H9 (cell line): ENCODE data around the gene WASF3. TPM values are rescaled to one million over a fixed set of nuclear protein-coding genes. Genes with fewer than 3 reads are reported as not detected.
A peak's percentile ranks its signal among the peaks of the same experiment; 100 is the strongest.

Experiments
- DNase-seq: peaks from one replicate; pipeline ENCODE4 v3.0.0-alpha.2; 2017
- H2AFZ ChIP-seq: one replicate; pipeline ENCODE4 v1.6.1; 2013; ENCODE audit warnings: mild to moderate bottlenecking, low read length, control low read depth, moderate library complexity
- H2AK5ac ChIP-seq: 2 replicates; pipeline ENCODE4 v1.6.1; 2013; ENCODE audit warnings: low read length, control low read depth, mixed read lengths; ENCODE audit not compliant: insufficient read length
- H2BK120ac ChIP-seq: one replicate; pipeline ENCODE4 v1.6.1; 2013; ENCODE audit warnings: low read depth, mild to moderate bottlenecking, low read length, control low read depth, inconsistent platforms; ENCODE audit not compliant: poor library complexity, severe bottlenecking
- H2BK12ac ChIP-seq: 2 replicates; pipeline ENCODE4 v1.6.1; 2013; ENCODE audit warnings: low read length, control low read depth, mixed read lengths, low read depth; ENCODE audit not compliant: insufficient read length
- H2BK15ac ChIP-seq: 2 replicates; pipeline ENCODE4 v1.6.1; 2013; ENCODE audit warnings: low read depth, low read length, control low read depth
- H2BK20ac ChIP-seq: one replicate; pipeline ENCODE4 v1.6.1; 2013; ENCODE audit warnings: low read depth, mild to moderate bottlenecking, low read length, control low read depth, inconsistent platforms; ENCODE audit not compliant: poor library complexity, severe bottlenecking
- H2BK5ac ChIP-seq: 2 replicates; pipeline ENCODE4 v1.6.1; 2013; ENCODE audit warnings: low read length, control low read depth, mixed read lengths; ENCODE audit not compliant: insufficient read length
- H3K14ac ChIP-seq: 2 replicates; pipeline ENCODE4 v1.6.1; 2013; ENCODE audit warnings: low read length, control low read depth; ENCODE audit not compliant: insufficient read depth
- H3K18ac ChIP-seq: 2 replicates; pipeline ENCODE4 v1.6.1; 2013; ENCODE audit warnings: low read depth, mild to moderate bottlenecking, mixed read lengths, low read length, control low read depth; ENCODE audit not compliant: insufficient read length
- H3K23ac ChIP-seq: 2 replicates; pipeline ENCODE4 v1.6.1; 2013; ENCODE audit warnings: low read length, control low read depth, mixed read lengths, low read depth; ENCODE audit not compliant: insufficient read length
- H3K23me2 ChIP-seq: 2 replicates; pipeline ENCODE4 v1.6.1; 2013; ENCODE audit warnings: low read depth, mild to moderate bottlenecking, mixed read lengths, low read length, control low read depth; ENCODE audit not compliant: insufficient read length, poor library complexity, severe bottlenecking
- H3K27ac ChIP-seq: 2 replicates; pipeline ENCODE4 v1.5.1; 2013; ENCODE audit warnings: low read length, control low read depth, mixed read lengths, low read depth; ENCODE audit not compliant: insufficient read length
- H3K27me3 ChIP-seq: 2 replicates; pipeline ENCODE4 v1.6.1; 2013; ENCODE audit warnings: low read length, control low read depth, inconsistent platforms; ENCODE audit not compliant: insufficient read depth
- H3K4ac ChIP-seq: 2 replicates; pipeline ENCODE4 v1.6.1; 2013; ENCODE audit warnings: low read depth, mild to moderate bottlenecking, control low read depth, inconsistent platforms, low read length, moderate library complexity
- H3K4me1 ChIP-seq: 2 replicates; pipeline ENCODE4 v1.6.1; 2013; ENCODE audit warnings: low read length, control low read depth, inconsistent platforms; ENCODE audit not compliant: insufficient read depth
- H3K4me2 ChIP-seq: 2 replicates; pipeline ENCODE4 v1.6.1; 2013; ENCODE audit warnings: low read length, control low read depth, mixed read lengths; ENCODE audit not compliant: insufficient read length, insufficient read depth
- H3K56ac ChIP-seq: 2 replicates; pipeline ENCODE4 v1.6.1; 2013; ENCODE audit warnings: low read depth, mild to moderate bottlenecking, mixed read lengths, low read length, control low read depth; ENCODE audit not compliant: insufficient read length
- H3K79me1 ChIP-seq: 2 replicates; pipeline ENCODE4 v1.6.1; 2013; ENCODE audit warnings: low read depth, mild to moderate bottlenecking, moderate library complexity, low read length, control low read depth, inconsistent platforms; ENCODE audit not compliant: insufficient read depth, poor library complexity, severe bottlenecking
- H3K79me2 ChIP-seq: 2 replicates; pipeline ENCODE4 v1.6.1; 2013; ENCODE audit warnings: low read length, control low read depth, inconsistent platforms; ENCODE audit not compliant: insufficient read depth
- H3K9ac ChIP-seq: 2 replicates; pipeline ENCODE4 v1.6.1; 2013; ENCODE audit warnings: low read length, control low read depth, mixed read lengths; ENCODE audit not compliant: insufficient read length; ENCODE audit errors: extremely low read depth
- H3K9me3 ChIP-seq: one replicate; pipeline ENCODE4 v1.6.1; 2013; ENCODE audit warnings: low read depth, low read length, inconsistent platforms; ENCODE audit not compliant: control insufficient read depth
- H3T11ph ChIP-seq: one replicate; pipeline ENCODE4 v1.6.1; 2013; ENCODE audit warnings: mild to moderate bottlenecking, low read length, control low read depth, inconsistent platforms
- H4K20me1 ChIP-seq: one replicate; pipeline ENCODE4 v1.6.1; 2013; ENCODE audit not compliant: control insufficient read depth, insufficient read length, insufficient read depth
- H4K5ac ChIP-seq: 2 replicates; pipeline ENCODE4 v1.6.1; 2013; ENCODE audit warnings: low read depth, mild to moderate bottlenecking, mixed read lengths, low read length, control low read depth; ENCODE audit not compliant: insufficient read length
- H4K8ac ChIP-seq: replicated peaks from 2 replicates; pipeline ENCODE4 v1.6.1; 2013; ENCODE audit warnings: low read length, control low read depth, mixed read lengths, low read depth; ENCODE audit not compliant: insufficient read length
- H4K91ac ChIP-seq: 2 replicates; pipeline ENCODE4 v1.6.1; 2013; ENCODE audit warnings: low read depth, mild to moderate bottlenecking, moderate library complexity, mixed read lengths, low read length, control low read depth; ENCODE audit not compliant: insufficient read length
- H3K27ac Mint-ChIP-seq, 3 experiments: 2 replicates in 2 of 3; 3 replicates in 1 of 3; pipeline ENCODE4 v1.8.0; 2020 to 2021; ENCODE audit warnings: mixed read lengths in 3 of 3, mild to moderate bottlenecking in 1 of 3, moderate library complexity in 1 of 3
- H3K27me3 Mint-ChIP-seq: 2 replicates; pipeline ENCODE4 v1.8.0; 2021; ENCODE audit warnings: low read depth, mild to moderate bottlenecking, moderate library complexity, mixed read lengths
- H3K36me3 Mint-ChIP-seq, 3 experiments: 2 replicates in 2 of 3; 3 replicates in 1 of 3; pipeline ENCODE4 v1.8.0; 2020 to 2021; ENCODE audit warnings: low read depth in 3 of 3, mixed read lengths in 3 of 3; ENCODE audit not compliant: insufficient read depth in 1 of 3
- H3K4me1 Mint-ChIP-seq, 2 experiments: 2 replicates each; pipeline ENCODE4 v1.8.0; 2020; ENCODE audit warnings: mixed read lengths in 2 of 2
- H3K4me3 Mint-ChIP-seq, 2 experiments: 2 replicates in 1 of 2; 3 replicates in 1 of 2; pipeline ENCODE4 v1.8.0; 2020 to 2021; ENCODE audit warnings: mild to moderate bottlenecking in 2 of 2, mixed read lengths in 2 of 2, moderate library complexity in 1 of 2
- H3K9me3 Mint-ChIP-seq, 2 experiments: 2 replicates in 1 of 2; 3 replicates in 1 of 2; pipeline ENCODE4 v1.8.0; 2020; ENCODE audit warnings: mild to moderate bottlenecking in 2 of 2, mixed read lengths in 2 of 2, moderate library complexity in 1 of 2
- CTCF ChIP-seq: fragments of 200-600 bp; sonication (generic); conservative IDR thresholded peaks from 3 replicates; pipeline ENCODE4 v1.8.0; 2021; ENCODE audit warnings: antibody characterized with exemption, mild to moderate bottlenecking
- WGBS: extraction: QIAGEN DNeasy Blood & Tissue Kit; methylation state at CpG from one replicate; pipeline ENCODE4 v1.1.7; 2013; ENCODE audit warnings: missing lambda C conversion rate, low lambda C conversion rate, mixed read lengths; ENCODE audit not compliant: insufficient read length; ENCODE audit errors: extremely low coverage; 5-methylcytosine and 5-hydroxymethylcytosine counted together
- total RNA-seq: library from RNA; stranded (reverse); gene quantifications from 2 replicates; pipeline ENCODE4 v1.2.1, GENCODE V29; 2021

Gene WASF3
- total RNA-seq, 1 experiment from 2014 or later = 22.2 TPM

DNA sequence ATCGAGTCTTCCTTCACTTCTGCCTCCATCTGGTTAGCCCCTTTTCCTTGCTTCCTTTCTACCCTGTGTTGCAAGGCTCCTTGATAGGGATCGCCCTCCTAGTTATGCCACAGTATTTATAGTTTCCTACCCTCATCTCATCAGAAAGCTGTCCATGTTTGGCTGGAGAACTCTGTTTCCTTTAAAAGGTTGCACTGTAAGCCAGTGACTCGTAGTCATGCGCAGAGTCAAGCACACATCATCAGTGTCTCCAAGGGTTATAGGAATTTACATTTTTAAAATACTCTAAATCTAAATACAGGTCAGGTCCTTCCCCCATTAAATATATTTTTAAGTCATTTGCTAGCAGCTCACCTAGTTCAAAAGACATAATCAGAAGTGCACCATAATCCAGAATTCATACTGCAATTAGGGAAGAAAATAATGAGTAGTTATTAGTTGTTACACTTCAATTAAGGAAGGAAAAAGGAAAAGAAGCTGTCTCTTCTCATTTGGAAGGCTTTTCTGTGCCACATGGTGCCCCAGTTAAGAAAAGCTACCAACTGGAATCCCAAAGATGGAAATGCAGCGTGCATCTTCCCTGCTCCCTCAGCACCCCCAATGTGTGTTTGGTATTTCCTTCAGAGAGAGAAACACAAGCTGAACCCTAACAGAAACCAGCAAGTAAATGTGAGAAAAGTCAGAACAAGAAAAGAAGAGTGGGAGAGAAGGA, 122.1 kb downstream of the WASF3 start:
- H3K4me1 Mint-ChIP-seq = peaks cover 25 to 27% of the 10 kb centered on the region in 2 experiments
- H3K27me3 Mint-ChIP-seq = no peaks in the 10 kb centered on the region
- H3K36me3 Mint-ChIP-seq = peaks cover 18 to 21% (median 18%) of the 10 kb centered on the region in 3 experiments; a peak in 5 of 7 replicates
- Histone ChIP-seq H2BK5ac (no peak overlapping the region), H3K4me2 (peak overlapping the region; percentile 1), H3K4ac (no peak overlapping the region), H3K27me3 (no peaks in the 10 kb centered on the region), H3K79me2 (no peaks in the 10 kb centered on the region), H3K27ac (no peak overlapping the region), H3K18ac (no peak overlapping the region), H3K23me2 (no peaks in the 10 kb centered on the region), H3K14ac (no peak overlapping the region), H3K9ac (no peak overlapping the region), H3K56ac (no peak overlapping the region), H2BK20ac (no peak overlapping the region), H2BK12ac (no peak overlapping the region), H4K20me1 (no peaks in the 10 kb centered on the region), H2BK120ac (no peak overlapping the region), H4K8ac (no peak overlapping the region), H3T11ph (no peak overlapping the region), H3K23ac (no peak overlapping the region), H4K5ac (no peak overlapping the region), H4K91ac (no peak overlapping the region), H3K4me1 (peaks cover 5% of the 10 kb centered on the region; the same call in 1 of the 2 replicates), H2AK5ac (no peak overlapping the region), H3K79me1 (no peaks in the 10 kb centered on the region), H2BK15ac (no peak overlapping the region), H3K9me3 (no peaks in the 10 kb centered on the region), H2AFZ (no peak overlapping the region)
- H3K27ac Mint-ChIP-seq = peak overlapping the region in 2 of 3 experiments; percentile 5 to 11; a peak in 3 of 7 replicates
- no peak for DNase-seq
- H3K9me3 Mint-ChIP-seq = no peaks in the 10 kb centered on the region
- no peak for TF ChIP-seq CTCF
- WGBS = no CpG with 5 or more reads among the region's 5 CpGs
- H3K4me3 Mint-ChIP-seq = no peak overlapping the region
